ENCODE data around the gene RPH3AL.

RPH3AL gene

DNA sequence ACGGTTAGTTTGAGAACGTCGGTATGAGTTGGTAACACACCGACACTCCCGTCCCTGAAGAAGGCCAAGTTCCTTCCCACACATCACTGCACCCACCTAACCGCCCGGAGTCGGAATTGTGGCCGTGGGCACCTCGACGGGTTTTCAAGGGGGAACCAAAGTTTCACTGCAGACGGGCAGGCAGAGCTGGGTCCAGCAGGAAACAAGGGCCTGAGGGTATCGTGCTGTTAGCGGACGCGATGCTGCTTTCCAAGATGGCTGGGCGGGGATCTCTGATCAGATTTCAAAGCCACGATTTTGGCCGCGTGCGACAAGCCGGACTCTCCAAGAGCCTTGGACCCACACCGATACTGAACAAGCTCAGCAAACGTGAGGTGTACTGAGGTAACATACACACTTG is 88.8 kb downstream of the RPH3AL start:
- TF ChIP-seq, protein P1, sequence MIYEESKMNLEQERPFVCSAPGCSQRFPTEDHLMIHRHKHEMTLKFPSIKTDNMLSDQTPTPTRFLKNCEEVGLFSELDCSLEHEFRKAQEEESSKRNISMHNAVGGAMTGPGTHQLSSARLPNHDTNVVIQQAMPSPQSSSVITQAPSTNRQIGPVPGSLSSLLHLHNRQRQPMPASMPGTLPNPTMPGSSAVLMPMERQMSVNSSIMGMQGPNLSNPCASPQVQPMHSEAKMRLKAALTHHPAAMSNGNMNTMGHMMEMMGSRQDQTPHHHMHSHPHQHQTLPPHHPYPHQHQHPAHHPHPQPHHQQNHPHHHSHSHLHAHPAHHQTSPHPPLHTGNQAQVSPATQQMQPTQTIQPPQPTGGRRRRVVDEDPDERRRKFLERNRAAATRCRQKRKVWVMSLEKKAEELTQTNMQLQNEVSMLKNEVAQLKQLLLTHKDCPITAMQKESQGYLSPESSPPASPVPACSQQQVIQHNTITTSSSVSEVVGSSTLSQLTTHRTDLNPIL (CRISPR knock-in tag; IDR thresholded peaks at IDR 0.05; ENCODE audit: low read depth), result no peak
- TF ChIP-seq ESRRG (CRISPR knock-in tag; IDR thresholded peaks at IDR 0.05), result no peak
- TF ChIP-seq BACH2 (CRISPR knock-in tag; IDR thresholded peaks at IDR 0.05; ENCODE audit: borderline replicate concordance), result no peak
- no peak for TF ChIP-seq OSR1 (CRISPR knock-in tag; IDR thresholded peaks at IDR 0.05)
- no peak for TF ChIP-seq TCF4 (CRISPR knock-in tag; IDR thresholded peaks at IDR 0.05; ENCODE audit: borderline replicate concordance)
- TF ChIP-seq, protein P2, sequence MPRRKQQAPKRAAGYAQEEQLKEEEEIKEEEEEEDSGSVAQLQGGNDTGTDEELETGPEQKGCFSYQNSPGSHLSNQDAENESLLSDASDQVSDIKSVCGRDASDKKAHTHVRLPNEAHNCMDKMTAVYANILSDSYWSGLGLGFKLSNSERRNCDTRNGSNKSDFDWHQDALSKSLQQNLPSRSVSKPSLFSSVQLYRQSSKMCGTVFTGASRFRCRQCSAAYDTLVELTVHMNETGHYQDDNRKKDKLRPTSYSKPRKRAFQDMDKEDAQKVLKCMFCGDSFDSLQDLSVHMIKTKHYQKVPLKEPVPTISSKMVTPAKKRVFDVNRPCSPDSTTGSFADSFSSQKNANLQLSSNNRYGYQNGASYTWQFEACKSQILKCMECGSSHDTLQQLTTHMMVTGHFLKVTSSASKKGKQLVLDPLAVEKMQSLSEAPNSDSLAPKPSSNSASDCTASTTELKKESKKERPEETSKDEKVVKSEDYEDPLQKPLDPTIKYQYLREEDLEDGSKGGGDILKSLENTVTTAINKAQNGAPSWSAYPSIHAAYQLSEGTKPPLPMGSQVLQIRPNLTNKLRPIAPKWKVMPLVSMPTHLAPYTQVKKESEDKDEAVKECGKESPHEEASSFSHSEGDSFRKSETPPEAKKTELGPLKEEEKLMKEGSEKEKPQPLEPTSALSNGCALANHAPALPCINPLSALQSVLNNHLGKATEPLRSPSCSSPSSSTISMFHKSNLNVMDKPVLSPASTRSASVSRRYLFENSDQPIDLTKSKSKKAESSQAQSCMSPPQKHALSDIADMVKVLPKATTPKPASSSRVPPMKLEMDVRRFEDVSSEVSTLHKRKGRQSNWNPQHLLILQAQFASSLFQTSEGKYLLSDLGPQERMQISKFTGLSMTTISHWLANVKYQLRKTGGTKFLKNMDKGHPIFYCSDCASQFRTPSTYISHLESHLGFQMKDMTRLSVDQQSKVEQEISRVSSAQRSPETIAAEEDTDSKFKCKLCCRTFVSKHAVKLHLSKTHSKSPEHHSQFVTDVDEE (CRISPR knock-in tag; IDR thresholded peaks at IDR 0.05), result no peak
- no peak for TF ChIP-seq RARB (CRISPR knock-in tag; IDR thresholded peaks at IDR 0.05)
- TF ChIP-seq ZNF8 (CRISPR knock-in tag; IDR thresholded peaks at IDR 0.05), result no peak
- TF ChIP-seq, protein P3, sequence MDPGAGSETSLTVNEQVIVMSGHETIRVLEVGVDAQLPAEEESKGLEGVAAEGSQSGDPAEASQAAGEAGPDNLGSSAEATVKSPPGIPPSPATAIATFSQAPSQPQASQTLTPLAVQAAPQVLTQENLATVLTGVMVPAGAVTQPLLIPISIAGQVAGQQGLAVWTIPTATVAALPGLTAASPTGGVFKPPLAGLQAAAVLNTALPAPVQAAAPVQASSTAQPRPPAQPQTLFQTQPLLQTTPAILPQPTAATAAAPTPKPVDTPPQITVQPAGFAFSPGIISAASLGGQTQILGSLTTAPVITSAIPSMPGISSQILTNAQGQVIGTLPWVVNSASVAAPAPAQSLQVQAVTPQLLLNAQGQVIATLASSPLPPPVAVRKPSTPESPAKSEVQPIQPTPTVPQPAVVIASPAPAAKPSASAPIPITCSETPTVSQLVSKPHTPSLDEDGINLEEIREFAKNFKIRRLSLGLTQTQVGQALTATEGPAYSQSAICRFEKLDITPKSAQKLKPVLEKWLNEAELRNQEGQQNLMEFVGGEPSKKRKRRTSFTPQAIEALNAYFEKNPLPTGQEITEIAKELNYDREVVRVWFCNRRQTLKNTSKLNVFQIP (CRISPR knock-in tag; IDR thresholded peaks at IDR 0.05; ENCODE audit: borderline replicate concordance, low read depth), result no peak
- no peak for TF ChIP-seq PPARA (CRISPR knock-in tag; IDR thresholded peaks at IDR 0.05; ENCODE audit: borderline replicate concordance)
- no peak for TF ChIP-seq ZFP30 (CRISPR knock-in tag; IDR thresholded peaks at IDR 0.05)
- TF ChIP-seq ZFP3 (CRISPR knock-in tag; IDR thresholded peaks at IDR 0.05), result no peak
- no peak for TF ChIP-seq ARNTL (CRISPR knock-in tag; IDR thresholded peaks at IDR 0.05; ENCODE audit: borderline replicate concordance, low read depth)
- TF ChIP-seq, protein P4, sequence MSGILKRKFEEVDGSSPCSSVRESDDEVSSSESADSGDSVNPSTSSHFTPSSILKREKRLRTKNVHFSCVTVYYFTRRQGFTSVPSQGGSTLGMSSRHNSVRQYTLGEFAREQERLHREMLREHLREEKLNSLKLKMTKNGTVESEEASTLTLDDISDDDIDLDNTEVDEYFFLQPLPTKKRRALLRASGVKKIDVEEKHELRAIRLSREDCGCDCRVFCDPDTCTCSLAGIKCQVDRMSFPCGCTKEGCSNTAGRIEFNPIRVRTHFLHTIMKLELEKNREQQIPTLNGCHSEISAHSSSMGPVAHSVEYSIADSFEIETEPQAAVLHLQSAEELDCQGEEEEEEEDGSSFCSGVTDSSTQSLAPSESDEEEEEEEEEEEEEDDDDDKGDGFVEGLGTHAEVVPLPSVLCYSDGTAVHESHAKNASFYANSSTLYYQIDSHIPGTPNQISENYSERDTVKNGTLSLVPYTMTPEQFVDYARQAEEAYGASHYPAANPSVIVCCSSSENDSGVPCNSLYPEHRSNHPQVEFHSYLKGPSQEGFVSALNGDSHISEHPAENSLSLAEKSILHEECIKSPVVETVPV (CRISPR knock-in tag; IDR thresholded peaks at IDR 0.05), result no peak
- no peak for TF ChIP-seq GLIS3 (CRISPR knock-in tag; IDR thresholded peaks at IDR 0.05)
- TF ChIP-seq ISL1 (CRISPR knock-in tag; IDR thresholded peaks at IDR 0.05), result no peak
- TF ChIP-seq ZNF70 (CRISPR knock-in tag; IDR thresholded peaks at IDR 0.05), result no peak

DNA sequence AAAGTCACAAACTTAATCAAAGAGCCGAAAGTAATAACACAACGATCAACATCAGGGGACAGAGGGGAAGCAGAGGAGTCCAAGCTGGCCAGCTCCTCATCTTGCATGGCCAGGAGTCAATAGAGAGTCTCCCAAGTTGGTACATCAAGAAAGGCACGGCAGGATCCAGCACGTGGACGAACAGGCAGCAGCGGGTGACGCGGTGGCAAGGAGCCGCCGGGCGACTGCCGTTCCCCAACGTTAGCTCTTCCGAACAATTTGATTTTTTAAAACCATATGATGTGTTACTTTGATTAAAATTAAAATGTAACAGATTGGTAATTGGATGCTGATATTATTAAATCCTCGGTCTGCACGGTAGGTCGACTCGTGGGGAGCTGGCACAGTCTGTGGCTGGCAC is 89.3 kb downstream of the RPH3AL start:
- ATAC-seq, result no peak
- TF ChIP-seq ESRRG (CRISPR knock-in tag; IDR thresholded peaks at IDR 0.05) (no peak), OSR1 (CRISPR knock-in tag; IDR thresholded peaks at IDR 0.05) (no peak), ZFP3 (CRISPR knock-in tag; IDR thresholded peaks at IDR 0.05) (no peak), SNAI2 (CRISPR knock-in tag; IDR thresholded peaks at IDR 0.05) (no peak), TCF4 (CRISPR knock-in tag; IDR thresholded peaks at IDR 0.05; ENCODE audit: borderline replicate concordance) (no peak)

More for the DNA sequence above, 88.8 kb downstream of the RPH3AL start:
- ATAC-seq, result no peak

DNA sequence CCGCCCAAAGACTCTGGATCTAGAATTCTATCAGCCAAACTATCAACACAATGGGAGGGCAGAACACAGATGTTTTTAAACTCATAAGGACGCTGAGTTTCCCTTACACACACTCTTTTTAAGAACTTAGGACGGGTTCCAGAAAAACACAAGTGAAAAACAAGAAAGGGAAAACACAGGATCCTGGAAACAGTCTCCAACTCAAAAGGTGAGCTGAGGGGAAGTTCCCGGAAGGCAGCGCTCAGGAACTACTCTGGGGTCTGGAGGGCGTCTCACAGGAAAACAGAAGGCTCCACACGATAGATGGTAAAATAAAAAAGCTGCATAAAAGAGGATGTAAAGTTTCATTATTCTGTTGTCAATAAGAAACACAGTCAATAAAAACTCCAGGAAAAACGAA is 91.0 kb downstream of the RPH3AL start:
- no peak for ATAC-seq
- TF ChIP-seq, protein P2 (CRISPR knock-in tag; IDR thresholded peaks at IDR 0.05), result no peak
- TF ChIP-seq CSDC2 (CRISPR knock-in tag; IDR thresholded peaks at IDR 0.05) (no peak), ZNF70 (CRISPR knock-in tag; IDR thresholded peaks at IDR 0.05) (no peak), SNAI2 (CRISPR knock-in tag; IDR thresholded peaks at IDR 0.05) (no peak), RARB (CRISPR knock-in tag; IDR thresholded peaks at IDR 0.05) (no peak), BACH2 (CRISPR knock-in tag; IDR thresholded peaks at IDR 0.05; ENCODE audit: borderline replicate concordance) (no peak), GLIS3 (CRISPR knock-in tag; IDR thresholded peaks at IDR 0.05) (no peak), ZC3H10 (CRISPR knock-in tag; IDR thresholded peaks at IDR 0.05) (no peak), PPARA (CRISPR knock-in tag; IDR thresholded peaks at IDR 0.05; ENCODE audit: borderline replicate concordance) (no peak), TOX (CRISPR knock-in tag; IDR thresholded peaks at IDR 0.05; ENCODE audit: borderline replicate concordance) (no peak), ESRRG (CRISPR knock-in tag; IDR thresholded peaks at IDR 0.05) (no peak), ZFP3 (CRISPR knock-in tag; IDR thresholded peaks at IDR 0.05) (no peak), TCF4 (CRISPR knock-in tag; IDR thresholded peaks at IDR 0.05; ENCODE audit: borderline replicate concordance) (no peak), ZNF565 (CRISPR knock-in tag; conservative IDR thresholded peaks at IDR 0.05; ENCODE audit: low read depth) (no peak)
- TF ChIP-seq, protein P1 (CRISPR knock-in tag; IDR thresholded peaks at IDR 0.05; ENCODE audit: low read depth), result no peak
- TF ChIP-seq, protein P4 (CRISPR knock-in tag; IDR thresholded peaks at IDR 0.05), result no peak
